ENCODE results near the gene ERGIC3. TPM values are rescaled to one million over a fixed set of nuclear protein-coding genes. Genes with fewer than 3 reads are reported as not detected.

ERGIC3 gene
- total RNA-seq, 2 donors from 2014 or later = 120 to 136 TPM

- Histone ChIP-seq H3K36me3 (replicated peaks in 1 of 2; ENCODE audit: insufficient read depth in 1 of 2, low read depth in 2 of 2) (no peaks in the 10 kb centered on the region), H3K27me3 (no peaks in the 10 kb centered on the region), H3K4me3 (no peak overlapping the region), H3K27ac (no peak overlapping the region), H3K9me3 (no peaks in the 10 kb centered on the region), H3K4me1 (no peaks in the 10 kb centered on the region)
- TF ChIP-seq CTCF (IDR thresholded peaks at IDR 0.05) (no peak), POLR2A (IDR thresholded peaks at IDR 0.05) (no peak)
- ATAC-seq (no peak), DNase-seq (no peak)
- intact Hi-C loops (cut with DNase I) = no loop called here
- WGBS, 2 donors = 25 to 64% methylated on average over 2 of the region's 2 CpGs
Measured at GRCh38 chr20:35592339-35592974, 50.6 kb downstream of the ERGIC3 start.

- intact Hi-C loops (cut with DNase I) = no loop called here
- no peak for TF ChIP-seq CTCF (IDR thresholded peaks at IDR 0.05)
- no peak for TF ChIP-seq POLR2A (IDR thresholded peaks at IDR 0.05)
- DNase-seq (no peak), ATAC-seq (no peak)
- 86% methylated on average over 8 to 17 of the region's 17 CpGs for WGBS, 2 donors
- Histone ChIP-seq H3K36me3 (replicated peaks in 1 of 2; ENCODE audit: insufficient read depth in 1 of 2, low read depth in 2 of 2) (no peaks in the 10 kb centered on the region), H3K4me1 (peaks cover 12% of the 10 kb centered on the region), H3K27me3 (no peaks in the 10 kb centered on the region), H3K4me3 (no peak overlapping the region), H3K27ac (no peak overlapping the region), H3K9me3 (no peaks in the 10 kb centered on the region)
Measured at GRCh38 chr20:35595456-35595855, 53.6 kb downstream of the ERGIC3 start.

- ATAC-seq (no peak), DNase-seq (no peak)
- Histone ChIP-seq H3K27me3 (no peaks in the 10 kb centered on the region), H3K9me3 (no peaks in the 10 kb centered on the region), H3K36me3 (replicated peaks in 1 of 2; ENCODE audit: insufficient read depth in 1 of 2, low read depth in 2 of 2) (no peaks in the 10 kb centered on the region), H3K4me1 (peaks cover 15% of the 10 kb centered on the region), H3K27ac (no peak overlapping the region), H3K4me3 (no peak overlapping the region)
- intact Hi-C loops (cut with DNase I) = no loop called here
- no peak for TF ChIP-seq CTCF (IDR thresholded peaks at IDR 0.05)
- TF ChIP-seq POLR2A (IDR thresholded peaks at IDR 0.05) = no peak
- 79 to 86% methylated on average over 7 of the region's 7 CpGs for WGBS, 2 donors
Measured at GRCh38 chr20:35595901-35596300, 54.0 kb downstream of the ERGIC3 start.

- Histone ChIP-seq H3K36me3 (replicated peaks in 1 of 2; ENCODE audit: insufficient read depth in 1 of 2, low read depth in 2 of 2) (no peaks in the 10 kb centered on the region), H3K27ac (no peak overlapping the region), H3K27me3 (no peaks in the 10 kb centered on the region), H3K4me3 (no peak overlapping the region), H3K4me1 (peaks cover 28% of the 10 kb centered on the region), H3K9me3 (no peaks in the 10 kb centered on the region)
- TF ChIP-seq POLR2A (IDR thresholded peaks at IDR 0.05) (no peak), CTCF (IDR thresholded peaks at IDR 0.05) (no peak)
- DNase-seq = no peak
- intact Hi-C loops (cut with DNase I) = no loop called here
- no peak for ATAC-seq
- 89 to 91% methylated on average over 2 of the region's 2 CpGs for WGBS, 2 donors
Measured at GRCh38 chr20:35597186-35597585, 55.3 kb downstream of the ERGIC3 start.

- Histone ChIP-seq H3K9me3 (no peaks in the 10 kb centered on the region), H3K36me3 (replicated peaks in 1 of 2; ENCODE audit: insufficient read depth in 1 of 2, low read depth in 2 of 2) (no peaks in the 10 kb centered on the region), H3K27me3 (no peaks in the 10 kb centered on the region), H3K4me3 (no peak overlapping the region), H3K4me1 (peaks cover 29% of the 10 kb centered on the region), H3K27ac (no peak overlapping the region)
- intact Hi-C loops (cut with DNase I) = no loop called here
- peak in 1 of 4 donors; percentile 26 for DNase-seq
- ATAC-seq = no peak
- WGBS, 2 donors = 28 to 36% methylated on average over 7 of the region's 7 CpGs
- TF ChIP-seq POLR2A (IDR thresholded peaks at IDR 0.05) = no peak
- no peak for TF ChIP-seq CTCF (IDR thresholded peaks at IDR 0.05)
Measured at GRCh38 chr20:35598476-35598875, 56.6 kb downstream of the ERGIC3 start.
